Measurements from ENCODE around the gene GNAI3. TPM values are rescaled to one million over a fixed set of nuclear protein-coding genes. Genes with fewer than 3 reads are reported as not detected.
"Not testable (repeated sequence)": the region's sequence is repeated elsewhere in the genome, so short reads cannot be mapped to it uniquely, and the experiment has no call there.

GNAI3 gene
- total and polyA plus RNA-seq, 4 donors, result 2.7 to 10.4 (median 6.5) TPM

DNA sequence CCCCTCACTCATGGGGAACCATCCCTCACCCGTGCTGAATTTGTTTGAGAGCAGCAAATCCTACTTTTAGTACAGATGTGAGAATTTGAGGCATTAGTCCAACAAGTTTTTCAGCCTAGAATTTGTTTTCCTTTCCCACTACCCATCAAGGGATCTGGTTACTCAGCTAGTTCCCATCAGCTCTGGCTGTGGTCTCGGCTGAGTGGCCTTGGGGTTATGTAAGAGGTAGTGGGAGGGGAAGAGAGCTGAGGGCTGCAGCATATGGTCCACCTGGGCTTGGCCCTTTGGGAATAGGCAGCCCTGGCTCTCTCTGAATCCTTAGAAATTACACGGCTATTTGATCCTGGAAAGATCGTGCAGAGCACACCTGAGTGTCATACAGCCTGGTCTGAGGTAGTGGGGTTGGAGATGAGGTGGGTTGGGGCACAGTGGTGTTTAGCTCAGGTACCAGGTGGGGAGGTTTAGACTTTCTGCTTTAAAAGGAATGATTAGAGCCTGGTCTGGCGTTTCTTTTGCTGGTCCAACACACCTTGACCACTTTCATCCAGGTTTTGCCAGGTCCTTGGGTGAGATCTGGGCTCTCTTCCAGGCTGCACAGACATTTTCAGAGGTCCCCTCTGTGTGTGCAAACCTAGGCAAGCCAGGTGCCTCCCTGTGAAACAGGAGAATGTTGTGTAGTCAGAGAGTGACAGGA lies 111.7 kb downstream of the GNAI3 start:
- no peak overlapping the region for H3K4me3 ChIP-seq
- H3K27ac ChIP-seq (ENCODE audit: low read depth in 1 of 2, low read length in 1 of 2), result no peak overlapping the region
- no peaks in the 10 kb centered on the region for H3K27me3 ChIP-seq (ENCODE audit: control insufficient read depth in 3 of 3, insufficient read depth in 3 of 3, low read length in 2 of 3)
- 71 to 74% methylated on average over 5 of the region's 5 CpGs for WGBS, 2 donors
- peak in 1 of 3 donors; percentile 33 for DNase-seq
- TF ChIP-seq, protein P1, sequence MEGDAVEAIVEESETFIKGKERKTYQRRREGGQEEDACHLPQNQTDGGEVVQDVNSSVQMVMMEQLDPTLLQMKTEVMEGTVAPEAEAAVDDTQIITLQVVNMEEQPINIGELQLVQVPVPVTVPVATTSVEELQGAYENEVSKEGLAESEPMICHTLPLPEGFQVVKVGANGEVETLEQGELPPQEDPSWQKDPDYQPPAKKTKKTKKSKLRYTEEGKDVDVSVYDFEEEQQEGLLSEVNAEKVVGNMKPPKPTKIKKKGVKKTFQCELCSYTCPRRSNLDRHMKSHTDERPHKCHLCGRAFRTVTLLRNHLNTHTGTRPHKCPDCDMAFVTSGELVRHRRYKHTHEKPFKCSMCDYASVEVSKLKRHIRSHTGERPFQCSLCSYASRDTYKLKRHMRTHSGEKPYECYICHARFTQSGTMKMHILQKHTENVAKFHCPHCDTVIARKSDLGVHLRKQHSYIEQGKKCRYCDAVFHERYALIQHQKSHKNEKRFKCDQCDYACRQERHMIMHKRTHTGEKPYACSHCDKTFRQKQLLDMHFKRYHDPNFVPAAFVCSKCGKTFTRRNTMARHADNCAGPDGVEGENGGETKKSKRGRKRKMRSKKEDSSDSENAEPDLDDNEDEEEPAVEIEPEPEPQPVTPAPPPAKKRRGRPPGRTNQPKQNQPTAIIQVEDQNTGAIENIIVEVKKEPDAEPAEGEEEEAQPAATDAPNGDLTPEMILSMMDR (IDR thresholded peaks at IDR 0.05; ENCODE audit: control extremely low read depth, extremely low read depth), result no peak
- H3K9me3 ChIP-seq (ENCODE audit: control insufficient read depth in 4 of 4, insufficient read depth in 3 of 4, low read length in 3 of 4), result no peaks in the 10 kb centered on the region
- no peak for ATAC-seq (ENCODE audit: insufficient read depth, low FRiP score)
- H3K4me1 ChIP-seq (ENCODE audit: control insufficient read depth in 5 of 5, insufficient read depth in 5 of 5, low read length in 5 of 5), result peaks cover 0 to 6% (median 4%) of the 10 kb centered on the region in 5 donors
- no peak overlapping the region for H3K9ac ChIP-seq (ENCODE audit: insufficient read depth in 1 of 2, low read length in 2 of 2)
- H3K36me3 ChIP-seq (ENCODE audit: control insufficient read depth in 4 of 4, insufficient read depth in 4 of 4, low read length in 4 of 4), result peaks cover 0 to 10% (median 1%) of the 10 kb centered on the region in 4 donors

DNA sequence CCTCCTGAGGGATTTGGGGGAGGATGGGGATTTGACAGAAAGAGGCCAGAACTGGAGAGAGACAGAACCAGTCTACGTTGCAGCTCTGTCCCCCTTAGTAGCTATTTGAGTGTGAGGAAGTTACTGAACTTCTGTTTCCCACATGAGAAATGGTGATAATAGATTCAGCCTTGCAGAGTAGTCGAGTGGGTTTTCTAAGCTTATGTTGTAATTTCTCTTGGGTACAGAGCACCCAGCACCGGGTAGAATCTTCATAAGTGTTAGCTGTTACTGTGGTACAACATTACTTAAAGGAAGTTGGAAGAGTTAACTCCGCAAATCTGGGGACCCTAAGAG lies 112.2 kb downstream of the GNAI3 start:
- H3K36me3 ChIP-seq (ENCODE audit: control insufficient read depth in 4 of 4, insufficient read depth in 4 of 4, low read length in 4 of 4), result peaks cover 0 to 10% (median 1%) of the 10 kb centered on the region in 4 donors

DNA sequence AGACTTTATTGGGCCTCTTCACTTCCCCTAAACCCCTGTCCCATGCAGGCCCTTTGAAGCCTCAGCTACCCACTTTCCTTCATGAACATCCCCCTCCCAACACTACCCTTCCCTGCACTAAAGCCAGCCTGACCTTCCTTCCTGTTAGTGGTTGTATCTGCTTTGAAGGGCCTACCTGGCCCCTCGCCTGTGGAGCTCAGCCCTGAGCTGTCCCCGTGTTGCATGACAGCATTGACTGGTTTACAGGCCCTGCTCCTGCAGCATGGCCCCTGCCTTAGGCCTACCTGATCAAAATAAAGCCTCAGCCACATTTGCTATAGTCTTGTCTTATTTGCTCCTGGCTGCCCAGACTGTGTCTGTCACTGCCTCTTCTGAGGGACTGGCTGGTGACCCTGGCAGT lies 113.0 kb downstream of the GNAI3 start:
- Histone ChIP-seq H3K9me3 (ENCODE audit: control insufficient read depth in 4 of 4, insufficient read depth in 3 of 4, low read length in 3 of 4) (no peaks in the 10 kb centered on the region), H3K4me1 (ENCODE audit: control insufficient read depth in 5 of 5, insufficient read depth in 5 of 5, low read length in 5 of 5) (peaks cover 0 to 6% (median 0%) of the 10 kb centered on the region in 5 donors), H3K27me3 (ENCODE audit: control insufficient read depth in 3 of 3, insufficient read depth in 3 of 3, low read length in 2 of 3) (no peaks in the 10 kb centered on the region), H3K36me3 (ENCODE audit: control insufficient read depth in 4 of 4, insufficient read depth in 4 of 4, low read length in 4 of 4) (peaks cover 0 to 10% (median 1%) of the 10 kb centered on the region in 4 donors), H3K4me3 (no peak overlapping the region), H3K9ac (ENCODE audit: insufficient read depth in 1 of 2, low read length in 2 of 2) (no peak overlapping the region), H3K27ac (ENCODE audit: low read depth in 1 of 2, low read length in 1 of 2) (no peak overlapping the region)
- no peak for DNase-seq
- TF ChIP-seq, protein P1 (IDR thresholded peaks at IDR 0.05; ENCODE audit: control extremely low read depth, extremely low read depth), result no peak
- ATAC-seq (ENCODE audit: insufficient read depth, low FRiP score), result no peak
- WGBS, 2 donors, result 76 to 79% methylated on average over 2 of the region's 2 CpGs

More for the DNA sequence above, 112.2 kb downstream of the GNAI3 start:
- H3K9ac ChIP-seq (ENCODE audit: insufficient read depth in 1 of 2, low read length in 2 of 2); H3K4me1 ChIP-seq (ENCODE audit: control insufficient read depth in 5 of 5, insufficient read depth in 5 of 5, low read length in 5 of 5); H3K27me3 ChIP-seq (ENCODE audit: control insufficient read depth in 3 of 3, insufficient read depth in 3 of 3, low read length in 2 of 3); H3K4me3 ChIP-seq; H3K9me3 ChIP-seq (ENCODE audit: control insufficient read depth in 4 of 4, insufficient read depth in 3 of 4, low read length in 3 of 4); ATAC-seq (ENCODE audit: insufficient read depth, low FRiP score); H3K27ac ChIP-seq (ENCODE audit: low read depth in 1 of 2, low read length in 1 of 2); DNase-seq: not testable (repeated sequence)
- WGBS, 2 donors, result 50 to 52% methylated on average over 3 of the region's 4 CpGs

DNA sequence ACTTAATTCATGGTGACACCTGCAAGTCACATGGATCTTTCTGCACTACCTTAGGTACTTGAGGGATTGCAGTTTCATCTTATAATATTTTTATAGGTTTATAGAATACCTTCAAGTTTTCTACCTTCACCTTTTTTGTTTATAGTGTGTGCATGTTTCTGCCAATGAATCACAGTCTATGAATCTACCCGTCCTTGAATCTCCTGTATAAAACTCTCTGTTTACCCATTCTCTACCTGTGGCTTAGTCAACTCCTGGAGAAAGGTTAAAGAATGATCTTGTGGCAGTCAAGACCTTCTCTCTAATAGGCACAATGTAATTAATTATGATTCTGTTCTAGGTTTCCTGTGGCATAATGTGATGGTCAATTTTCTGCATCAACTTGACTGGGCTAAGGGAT lies 116.3 kb downstream of the GNAI3 start:
- no peaks in the 10 kb centered on the region for H3K27me3 ChIP-seq (ENCODE audit: control insufficient read depth in 3 of 3, insufficient read depth in 3 of 3, low read length in 2 of 3)
- no peak for ATAC-seq (ENCODE audit: insufficient read depth, low FRiP score)
- 95 to 97% methylated on average over 1 of the region's 1 CpG for WGBS, 2 donors

More for the DNA sequence above, 116.3 kb downstream of the GNAI3 start:
- Histone ChIP-seq H3K27ac (ENCODE audit: low read depth in 1 of 2, low read length in 1 of 2) (no peak overlapping the region), H3K36me3 (ENCODE audit: control insufficient read depth in 4 of 4, insufficient read depth in 4 of 4, low read length in 4 of 4) (peaks cover 0 to 4% (median 1%) of the 10 kb centered on the region in 4 donors), H3K9me3 (ENCODE audit: control insufficient read depth in 4 of 4, insufficient read depth in 3 of 4, low read length in 3 of 4) (no peaks in the 10 kb centered on the region), H3K4me1 (ENCODE audit: control insufficient read depth in 5 of 5, insufficient read depth in 5 of 5, low read length in 5 of 5) (peaks cover 0 to 7% (median 2%) of the 10 kb centered on the region in 5 donors), H3K4me3 (no peak overlapping the region), H3K9ac (ENCODE audit: insufficient read depth in 1 of 2, low read length in 2 of 2) (no peak overlapping the region)
- TF ChIP-seq, protein P1 (IDR thresholded peaks at IDR 0.05; ENCODE audit: control extremely low read depth, extremely low read depth), result no peak
- DNase-seq, result no peak

Measured in lung (tissue), 12 donors.